Measurements from ENCODE around the gene EEFSEC.

Gene EEFSEC

GRCh38 chr3:128270559-128271492 lies 117.5 kb downstream of the EEFSEC start:
- in situ Hi-C loops (cut with MboI; ENCODE audit: low sequenced_read_pairs), result no loop called here

- in situ Hi-C loops (cut with MboI; ENCODE audit: low sequenced_read_pairs), result no loop called here
Observed at GRCh38 chr3:128271536-128272332, 118.5 kb downstream of the EEFSEC start.

- in situ Hi-C loops (cut with MboI; ENCODE audit: low sequenced_read_pairs), result no loop called here
Observed at GRCh38 chr3:128273109-128273840, 120.0 kb downstream of the EEFSEC start.

GRCh38 chr3:128273841-128274573 lies 120.7 kb downstream of the EEFSEC start:
- in situ Hi-C loops (cut with MboI; ENCODE audit: low sequenced_read_pairs), result no loop called here

GRCh38 chr3:128274837-128275236 lies 121.6 kb downstream of the EEFSEC start:
- in situ Hi-C loops (cut with MboI; ENCODE audit: low sequenced_read_pairs), result no loop called here

- in situ Hi-C loops (cut with MboI; ENCODE audit: low sequenced_read_pairs), result no loop called here
Observed at GRCh38 chr3:128275316-128276145, 122.2 kb downstream of the EEFSEC start.

- in situ Hi-C loops (cut with MboI; ENCODE audit: low sequenced_read_pairs), result no loop called here
Observed at GRCh38 chr3:128276146-128276435, 122.8 kb downstream of the EEFSEC start.

GRCh38 chr3:128276577-128277183 lies 123.4 kb downstream of the EEFSEC start:
- in situ Hi-C loops (cut with MboI; ENCODE audit: low sequenced_read_pairs), result no loop called here

GRCh38 chr3:128277378-128278069 lies 124.2 kb downstream of the EEFSEC start:
- in situ Hi-C loops (cut with MboI; ENCODE audit: low sequenced_read_pairs), result no loop called here

GRCh38 chr3:128278130-128278529 lies 124.8 kb downstream of the EEFSEC start:
- in situ Hi-C loops (cut with MboI; ENCODE audit: low sequenced_read_pairs), result no loop called here

GRCh38 chr3:128278761-128279600 lies 125.7 kb downstream of the EEFSEC start:
- in situ Hi-C loops (cut with MboI; ENCODE audit: low sequenced_read_pairs), result no loop called here

- in situ Hi-C loops (cut with MboI; ENCODE audit: low sequenced_read_pairs), result no loop called here
Observed at GRCh38 chr3:128279601-128279880, 126.3 kb downstream of the EEFSEC start.

- in situ Hi-C loops (cut with MboI; ENCODE audit: low sequenced_read_pairs), result no loop called here
Observed at GRCh38 chr3:128280481-128281052, 127.3 kb downstream of the EEFSEC start.

GRCh38 chr3:128281056-128281455 lies 127.8 kb downstream of the EEFSEC start:
- in situ Hi-C loops (cut with MboI; ENCODE audit: low sequenced_read_pairs), result no loop called here

GRCh38 chr3:128281461-128282367 lies 128.4 kb downstream of the EEFSEC start:
- in situ Hi-C loops (cut with MboI; ENCODE audit: low sequenced_read_pairs), result no loop called here

GRCh38 chr3:128282380-128283196 lies 129.3 kb downstream of the EEFSEC start:
- in situ Hi-C loops (cut with MboI; ENCODE audit: low sequenced_read_pairs), result no loop called here

Measured in hTERT RPE-1 (cell line).